MM.1S (cell line): Measurements from ENCODE around the gene ASPHD2.

ENCODE experiments used
- DNase-seq: peaks from one replicate; pipeline ENCODE4 v3.0.0-alpha.2; 2015
- H2AFZ ChIP-seq: fragments of 300-600 bp; sonication (generic); 2 replicates; pipeline ENCODE4 v1.6.0; 2016; ENCODE audit warnings: antibody characterized with exemption, low read length
- H3F3A ChIP-seq: fragments of 300-600 bp; sonication (generic); 2 replicates; pipeline ENCODE4 v1.6.1; 2016; ENCODE audit warnings: mild to moderate bottlenecking, antibody characterized with exemption, low read length, moderate library complexity, mixed read lengths; ENCODE audit not compliant: insufficient read depth
- H3K27ac ChIP-seq: fragments of 300-600 bp; sonication (generic); 2 replicates; pipeline ENCODE4 v1.5.1; 2016; ENCODE audit warnings: mild to moderate bottlenecking, low read length
- H3K27me3 ChIP-seq: fragments of 300-600 bp; sonication (generic); replicated peaks from 2 replicates; pipeline ENCODE4 v1.6.0; 2016; ENCODE audit warnings: low read length; ENCODE audit not compliant: insufficient read depth
- H3K36me3 ChIP-seq: fragments of 300-600 bp; sonication (generic); replicated peaks from 2 replicates; pipeline ENCODE4 v1.6.1; 2016; ENCODE audit warnings: mild to moderate bottlenecking, low read length, mixed read lengths; ENCODE audit not compliant: insufficient read depth
- H3K4me1 ChIP-seq: fragments of 300-600 bp; sonication (generic); 2 replicates; pipeline ENCODE4 v1.6.1; 2016; ENCODE audit warnings: low read length, mixed read lengths
- H3K4me2 ChIP-seq: fragments of 300-600 bp; sonication (generic); 2 replicates; pipeline ENCODE4 v1.6.0; 2016; ENCODE audit warnings: low read depth, low read length
- H3K4me3 ChIP-seq: fragments of 300-600 bp; sonication (generic); 2 replicates; pipeline ENCODE4 v1.5.1; 2016; ENCODE audit warnings: low read length, mixed read lengths
- H3K79me2 ChIP-seq: fragments of 300-600 bp; sonication (generic); 2 replicates; pipeline ENCODE4 v1.6.1; 2016; ENCODE audit warnings: mixed run types, low read length, mixed read lengths
- H3K9ac ChIP-seq: fragments of 300-600 bp; sonication (generic); 2 replicates; pipeline ENCODE4 v1.6.1; 2016; ENCODE audit warnings: low read length, mixed read lengths
- H3K9me2 ChIP-seq: fragments of 300-600 bp; sonication (generic); replicated peaks from 2 replicates; pipeline ENCODE4 v1.6.1; 2016; ENCODE audit warnings: mild to moderate bottlenecking, low read length, mixed read lengths; ENCODE audit not compliant: insufficient read depth
- H3K9me3 ChIP-seq: fragments of 300-600 bp; sonication (generic); replicated peaks from 2 replicates; pipeline ENCODE4 v1.6.1; 2016; ENCODE audit warnings: mild to moderate bottlenecking, low read length, mixed read lengths; ENCODE audit not compliant: insufficient read depth
- H4K20me1 ChIP-seq: fragments of 300-600 bp; sonication (generic); 2 replicates; pipeline ENCODE4 v1.6.1; 2016; ENCODE audit warnings: mild to moderate bottlenecking, low read length, moderate library complexity, mixed read lengths; ENCODE audit not compliant: insufficient read depth
- EZH2 ChIP-seq: fragments of 300-600 bp; sonication (generic); optimal IDR thresholded peaks from 2 replicates; pipeline ENCODE3; 2017; ENCODE audit warnings: low read depth, mild to moderate bottlenecking, antibody characterized with exemption, low read length, mixed read lengths
- EZH2phosphoT487 ChIP-seq: fragments of 300-600 bp; sonication (generic); IDR thresholded peaks from 2 replicates; pipeline ENCODE4 v1.6.1; 2018; ENCODE audit warnings: antibody characterized with exemption, low read length
- TF ChIP-seq, protein P1 (sequence below): fragments of 300-600 bp; sonication (generic); IDR thresholded peaks from 2 replicates; pipeline ENCODE4 v1.5.1; 2016; ENCODE audit warnings: antibody characterized with exemption, low read length, mixed read lengths

The ASPHD2 gene

DNA sequence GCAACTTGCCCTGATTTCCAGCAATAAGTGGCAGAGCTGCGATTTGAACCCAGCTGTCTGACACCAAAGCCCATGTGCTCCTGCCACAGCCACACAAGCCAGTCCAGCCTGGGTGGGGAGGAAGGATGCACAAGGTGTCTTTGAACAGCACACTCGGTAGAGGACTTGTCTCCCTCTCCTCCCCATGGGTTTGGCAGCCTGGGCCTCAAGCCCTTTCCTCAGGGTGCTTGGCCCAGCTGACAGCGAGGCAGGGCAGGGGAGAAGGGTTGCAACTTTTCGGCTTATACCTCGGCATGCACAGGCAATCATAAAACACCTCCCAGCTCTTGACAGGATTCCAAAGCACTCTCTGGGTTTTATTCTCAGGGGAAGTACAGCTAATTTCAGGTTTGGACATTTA is 19.3 kb downstream of the ASPHD2 start:
- no peak overlapping the region for H3K27ac ChIP-seq
- TF ChIP-seq EZH2 (no peak), EZH2phosphoT487 (no peak)
- TF ChIP-seq, protein P1, sequence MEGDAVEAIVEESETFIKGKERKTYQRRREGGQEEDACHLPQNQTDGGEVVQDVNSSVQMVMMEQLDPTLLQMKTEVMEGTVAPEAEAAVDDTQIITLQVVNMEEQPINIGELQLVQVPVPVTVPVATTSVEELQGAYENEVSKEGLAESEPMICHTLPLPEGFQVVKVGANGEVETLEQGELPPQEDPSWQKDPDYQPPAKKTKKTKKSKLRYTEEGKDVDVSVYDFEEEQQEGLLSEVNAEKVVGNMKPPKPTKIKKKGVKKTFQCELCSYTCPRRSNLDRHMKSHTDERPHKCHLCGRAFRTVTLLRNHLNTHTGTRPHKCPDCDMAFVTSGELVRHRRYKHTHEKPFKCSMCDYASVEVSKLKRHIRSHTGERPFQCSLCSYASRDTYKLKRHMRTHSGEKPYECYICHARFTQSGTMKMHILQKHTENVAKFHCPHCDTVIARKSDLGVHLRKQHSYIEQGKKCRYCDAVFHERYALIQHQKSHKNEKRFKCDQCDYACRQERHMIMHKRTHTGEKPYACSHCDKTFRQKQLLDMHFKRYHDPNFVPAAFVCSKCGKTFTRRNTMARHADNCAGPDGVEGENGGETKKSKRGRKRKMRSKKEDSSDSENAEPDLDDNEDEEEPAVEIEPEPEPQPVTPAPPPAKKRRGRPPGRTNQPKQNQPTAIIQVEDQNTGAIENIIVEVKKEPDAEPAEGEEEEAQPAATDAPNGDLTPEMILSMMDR, result no peak

DNA sequence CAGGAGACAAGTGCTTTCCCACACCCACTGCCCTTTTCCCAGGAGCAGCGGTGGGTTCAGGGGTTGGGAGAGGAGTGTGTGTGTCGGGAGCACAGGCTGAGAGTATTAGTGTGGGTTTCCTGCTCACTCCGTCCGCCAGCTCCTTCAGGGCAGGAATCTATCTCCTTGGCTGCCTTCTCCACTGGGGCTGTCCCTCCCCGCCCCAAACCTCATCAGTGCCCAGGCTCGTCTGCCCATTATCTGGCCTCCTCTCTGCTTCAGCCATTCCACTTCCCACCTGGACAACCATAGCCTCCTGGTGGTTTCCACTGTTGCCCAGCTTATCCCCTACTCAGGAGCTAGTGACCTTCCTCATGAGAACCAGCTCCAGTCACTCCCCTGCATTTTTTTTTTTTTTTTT is 19.9 kb downstream of the ASPHD2 start:
- Histone ChIP-seq H4K20me1 (no peaks in the 10 kb centered on the region), H3K9ac (no peak overlapping the region), H3K27ac (no peak overlapping the region), H3K4me1 (no peaks in the 10 kb centered on the region), H3K9me3 (no peaks in the 10 kb centered on the region), H3K27me3 (no peaks in the 10 kb centered on the region), H3K4me3 (no peak overlapping the region), H3F3A (no peaks in the 10 kb centered on the region), H3K9me2 (no peaks in the 10 kb centered on the region), H3K4me2 (no peak overlapping the region), H3K79me2 (no peaks in the 10 kb centered on the region), H3K36me3 (no peaks in the 10 kb centered on the region), H2AFZ (no peak overlapping the region)
- no peak for DNase-seq
- TF ChIP-seq, protein P1, result no peak
- no peak for TF ChIP-seq EZH2
- no peak for TF ChIP-seq EZH2phosphoT487

More for the DNA sequence above, 19.3 kb downstream of the ASPHD2 start:
- Histone ChIP-seq H3K4me2 (no peak overlapping the region), H3K4me1 (no peaks in the 10 kb centered on the region), H4K20me1 (no peaks in the 10 kb centered on the region), H3K36me3 (no peaks in the 10 kb centered on the region), H3K27me3 (no peaks in the 10 kb centered on the region), H3K9me3 (no peaks in the 10 kb centered on the region), H2AFZ (no peak overlapping the region), H3F3A (no peaks in the 10 kb centered on the region), H3K79me2 (no peaks in the 10 kb centered on the region), H3K9me2 (no peaks in the 10 kb centered on the region), H3K4me3 (no peak overlapping the region), H3K9ac (no peak overlapping the region)
- no peak for DNase-seq

DNA sequence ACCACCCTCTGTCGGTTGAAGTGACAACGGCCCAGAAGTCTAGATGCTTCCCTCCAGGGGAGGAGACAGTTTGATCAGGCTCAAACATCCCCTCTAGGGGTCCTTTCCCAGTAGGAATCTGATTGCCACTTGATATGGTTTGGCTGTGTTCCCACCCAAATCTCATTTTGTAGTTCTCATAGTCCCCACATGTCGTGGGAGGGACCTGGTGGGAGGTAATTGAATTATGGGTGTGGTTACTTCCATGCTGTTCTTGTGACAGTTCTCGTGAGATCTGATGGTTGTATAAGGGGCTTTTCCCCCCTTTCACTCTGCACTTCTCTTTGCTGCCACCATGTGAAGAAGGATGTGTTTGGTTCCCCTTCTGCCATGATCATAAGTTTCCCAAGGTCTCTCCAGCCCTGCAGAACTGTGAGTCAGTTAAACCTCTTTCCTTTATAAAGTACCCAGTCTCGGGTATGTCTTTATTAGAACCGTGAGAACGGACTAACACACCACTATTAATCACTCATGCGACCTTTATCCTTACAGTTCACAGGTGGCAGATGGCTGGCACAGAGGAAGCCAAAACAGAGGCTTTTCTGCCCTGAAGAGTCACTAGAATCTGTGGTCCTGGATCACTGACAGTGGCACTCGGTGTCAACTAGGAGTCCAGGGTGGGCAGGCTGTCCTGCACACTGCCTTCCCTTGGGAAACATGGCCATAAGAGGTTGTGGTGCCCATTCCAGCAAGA is 21.6 kb downstream of the ASPHD2 start:
- Histone ChIP-seq H3K4me3 (no peak overlapping the region), H3K9me3 (no peaks in the 10 kb centered on the region), H3K9ac (no peak overlapping the region), H2AFZ (no peak overlapping the region), H3K4me2 (no peak overlapping the region), H3K79me2 (no peaks in the 10 kb centered on the region), H3K4me1 (no peaks in the 10 kb centered on the region), H4K20me1 (no peaks in the 10 kb centered on the region), H3K27me3 (no peaks in the 10 kb centered on the region), H3K9me2 (no peaks in the 10 kb centered on the region), H3K27ac (no peak overlapping the region), H3F3A (no peaks in the 10 kb centered on the region), H3K36me3 (no peaks in the 10 kb centered on the region)
- DNase-seq, result no peak
- no peak for TF ChIP-seq EZH2phosphoT487
- TF ChIP-seq, protein P1, result no peak
- TF ChIP-seq EZH2, result no peak
